Measurements from ENCODE around the gene LAMA2. TPM values are rescaled to one million over a fixed set of nuclear protein-coding genes. Genes with fewer than 3 reads are reported as not detected.

The LAMA2 gene
- total and polyA plus RNA-seq, 2 experiments from 2014 or later: 0.91 to 6.4 TPM

GRCh38 chr6:129102741-129103140, 219.8 kb downstream of the LAMA2 start (continued):
- TF ChIP-seq ZNF462 (CRISPR knock-in tag; IDR thresholded peaks at IDR 0.05): no peak

- peaks cover 22% of the 10 kb centered on the region for H3K4me1 Mint-ChIP-seq
- Histone ChIP-seq H3K27ac (ENCODE audit: low read depth) (no peak overlapping the region), H3K4me2 (no peak overlapping the region), H3F3A (replicated peaks; ENCODE audit: low read depth) (no peaks in the 10 kb centered on the region), H2AFZ (no peak overlapping the region), H4K20me1 (replicated peaks; ENCODE audit: insufficient read depth) (no peaks in the 10 kb centered on the region), H3K27me3 (ENCODE audit: insufficient read depth) (no peaks in the 10 kb centered on the region), H3K36me3 (ENCODE audit: insufficient read depth) (no peaks in the 10 kb centered on the region), H3K79me2 (replicated peaks; ENCODE audit: insufficient read depth) (no peaks in the 10 kb centered on the region), H3K9me2 (ENCODE audit: insufficient read depth) (no peaks in the 10 kb centered on the region), H3K4me3 (no peak overlapping the region), H3K4me1 (ENCODE audit: insufficient read depth) (peaks cover 25% of the 10 kb centered on the region)
- no peak overlapping the region for H3K27ac Mint-ChIP-seq
- H3K36me3 Mint-ChIP-seq (ENCODE audit: low read depth): no peaks in the 10 kb centered on the region
- H3K4me3 Mint-ChIP-seq: no peak overlapping the region
- no peak for DNase-seq (ENCODE audit: low spot score)
- no peak for ATAC-seq
- H3K27me3 Mint-ChIP-seq (ENCODE audit: insufficient read depth, low read depth, poor library complexity): no peaks in the 10 kb centered on the region
- no peaks in the 10 kb centered on the region for H3K9me3 Mint-ChIP-seq
- TF ChIP-seq ZNF331 (CRISPR knock-in tag; IDR thresholded peaks at IDR 0.05; ENCODE audit: low read depth): no peak
- no peak for TF ChIP-seq EZH2phosphoT487 (IDR thresholded peaks at IDR 0.05; ENCODE audit: unreplicated experiment)
- TF ChIP-seq NANOG (IDR thresholded peaks at IDR 0.05; ENCODE audit: borderline replicate concordance): no peak
- TF ChIP-seq JUNB (IDR thresholded peaks at IDR 0.05; ENCODE audit: unreplicated experiment): no peak
- TF ChIP-seq ZNF114 (CRISPR knock-in tag; IDR thresholded peaks at IDR 0.05): no peak
- no peak for TF ChIP-seq EZH2 (IDR thresholded peaks at IDR 0.05; ENCODE audit: low read depth, unreplicated experiment)
- TF ChIP-seq ETS1 (IDR thresholded peaks at IDR 0.05): no peak
- TF ChIP-seq CREB1 (CRISPR knock-in tag; IDR thresholded peaks at IDR 0.05; ENCODE audit: low read depth): no peak
- TF ChIP-seq STAT1 (IDR thresholded peaks at IDR 0.05; ENCODE audit: unreplicated experiment): no peak
- TF ChIP-seq REST (IDR thresholded peaks at IDR 0.05; ENCODE audit: unreplicated experiment): no peak
Observed at GRCh38 chr6:129104131-129104530, 221.2 kb downstream of the LAMA2 start.
